Upper lobe of left lung (tissue), 6 donors: Measurements from ENCODE around the gene MRPL52. TPM values are rescaled to one million over a fixed set of nuclear protein-coding genes. Genes with fewer than 3 reads are reported as not detected.

Source experiments
- ATAC-seq, 2 donors: fragments of 200-7000 bp; cut with Tn5 transposase; one replicate each; pipeline ENCODE4 v1.9.1; 2022; ENCODE audit warnings: mild to moderate bottlenecking in 2 of 2, moderate library complexity in 2 of 2; ENCODE audit not compliant: low FRiP score in 2 of 2
- DNase-seq, 2 donors: peaks; one replicate each; pipeline ENCODE4 v3.0.0-alpha.2; 2019 to 2020
- H3K27ac ChIP-seq, 4 donors: fragments of 200-600 bp; sonication (generic); one replicate each; pipeline ENCODE4 v1.5.1; 2016 to 2019
- H3K27me3 ChIP-seq, 4 donors: fragments of 200-600 bp; sonication (generic); one replicate each; pipeline ENCODE4 v1.5.1; 2017 to 2019
- H3K36me3 ChIP-seq, 4 donors: fragments of 200-600 bp; sonication (generic); one replicate each; pipeline ENCODE4 v1.5.1; 2016 to 2019
- H3K4me1 ChIP-seq, 4 donors: fragments of 200-600 bp; sonication (generic); one replicate each; pipeline ENCODE4 v1.5.1; 2018 to 2019
- H3K4me3 ChIP-seq, 4 donors: fragments of 200-600 bp; sonication (generic); one replicate each; pipeline ENCODE4 v1.5.1; 2017 to 2019; ENCODE audit warnings: mild to moderate bottlenecking in 2 of 4, moderate library complexity in 1 of 4
- H3K9me3 ChIP-seq, 4 donors: fragments of 200-600 bp; sonication (generic); one replicate each; pipeline ENCODE4 v1.5.1; 2018 to 2019
- EP300 ChIP-seq, 4 donors: sonication (generic); formaldehyde crosslinking; IDR thresholded peaks; one replicate each; pipeline ENCODE4 v1.5.1; 2017; ENCODE audit warnings: antibody characterized with exemption in 4 of 4, control low read depth in 2 of 4
- POLR2A ChIP-seq, 4 donors: fragments of 450-650 bp; IDR thresholded peaks; one replicate each; pipeline ENCODE4 v1.5.1; 2016 to 2017; ENCODE audit warnings: antibody characterized with exemption in 4 of 4, mild to moderate bottlenecking in 2 of 4
- POLR2AphosphoS5 ChIP-seq, 2 donors: sonication (generic); formaldehyde crosslinking; IDR thresholded peaks; one replicate each; pipeline ENCODE4 v1.5.1; 2017; ENCODE audit warnings: antibody characterized with exemption in 2 of 2
- WGBS, 2 donors: methylation state at CpG; one replicate each; pipeline ENCODE4 v1.1.5; 2017 to 2018; 5-methylcytosine and 5-hydroxymethylcytosine counted together
- total RNA-seq, 6 donors: library from RNA; depleted of rRNA in 4 of 6; stranded (reverse); fragments of >200 nt in 4 of 6; gene quantifications; one replicate each; pipeline versions ENCODE4 v1.1.0 to v1.2.1, GENCODE V29; 2016 to 2021
- TF ChIP-seq, protein P1 (sequence below), 6 experiments: fragments of 450-650 bp in 4 of 6; fragments of 200-600 bp in 2 of 6; sonication (generic) in 2 of 6; IDR thresholded peaks; one replicate each; pipeline ENCODE4 v1.5.1; 2016 to 2019; ENCODE audit warnings: antibody characterized with exemption in 6 of 6
- donor health status: DM: no; HTN: no; CAD: no; lungs with moderate emphysema.
- donor health status: DM: no; HTN: yes; CAD: no; lungs with severe emphysema.

MRPL52 gene
- total RNA-seq, 6 donors from 2014 or later, result 9.4 to 88.2 (median 34.1) TPM

DNA sequence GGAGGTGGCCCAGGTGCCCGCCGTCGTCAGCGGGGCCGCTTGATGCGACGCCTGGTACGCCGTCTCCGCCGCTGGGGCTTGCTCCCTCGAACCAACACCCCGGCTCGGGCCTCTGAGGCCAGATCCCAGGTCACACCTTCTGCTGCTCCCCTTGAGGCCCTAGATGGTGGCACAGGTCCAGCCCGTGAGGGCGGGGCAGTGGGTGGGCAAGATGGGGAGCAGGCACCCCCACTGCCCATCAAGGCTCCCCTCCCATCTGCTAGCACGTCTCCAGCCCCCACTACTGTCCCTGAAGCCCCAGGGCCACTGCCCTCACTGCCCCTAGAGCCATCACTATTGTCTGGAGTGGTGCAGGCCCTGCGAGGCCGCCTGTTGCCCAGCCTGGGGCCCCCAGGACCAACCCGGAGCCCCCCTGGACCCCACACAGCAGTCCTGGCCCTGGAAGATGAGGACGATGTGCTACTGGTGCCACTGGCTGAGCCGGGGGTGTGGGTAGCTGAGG, 47.4 kb downstream of the MRPL52 start:
- no peaks in the 10 kb centered on the region for H3K9me3 ChIP-seq
- ATAC-seq, result no peak
- no peak overlapping the region for H3K27ac ChIP-seq
- DNase-seq, result peak in 1 of 2 donors; percentile 81
- H3K36me3 ChIP-seq, result peaks cover 42 to 65% (median 55%) of the 10 kb centered on the region in 4 donors
- no peak overlapping the region for H3K4me3 ChIP-seq
- TF ChIP-seq, protein P1, sequence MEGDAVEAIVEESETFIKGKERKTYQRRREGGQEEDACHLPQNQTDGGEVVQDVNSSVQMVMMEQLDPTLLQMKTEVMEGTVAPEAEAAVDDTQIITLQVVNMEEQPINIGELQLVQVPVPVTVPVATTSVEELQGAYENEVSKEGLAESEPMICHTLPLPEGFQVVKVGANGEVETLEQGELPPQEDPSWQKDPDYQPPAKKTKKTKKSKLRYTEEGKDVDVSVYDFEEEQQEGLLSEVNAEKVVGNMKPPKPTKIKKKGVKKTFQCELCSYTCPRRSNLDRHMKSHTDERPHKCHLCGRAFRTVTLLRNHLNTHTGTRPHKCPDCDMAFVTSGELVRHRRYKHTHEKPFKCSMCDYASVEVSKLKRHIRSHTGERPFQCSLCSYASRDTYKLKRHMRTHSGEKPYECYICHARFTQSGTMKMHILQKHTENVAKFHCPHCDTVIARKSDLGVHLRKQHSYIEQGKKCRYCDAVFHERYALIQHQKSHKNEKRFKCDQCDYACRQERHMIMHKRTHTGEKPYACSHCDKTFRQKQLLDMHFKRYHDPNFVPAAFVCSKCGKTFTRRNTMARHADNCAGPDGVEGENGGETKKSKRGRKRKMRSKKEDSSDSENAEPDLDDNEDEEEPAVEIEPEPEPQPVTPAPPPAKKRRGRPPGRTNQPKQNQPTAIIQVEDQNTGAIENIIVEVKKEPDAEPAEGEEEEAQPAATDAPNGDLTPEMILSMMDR (IDR thresholded peaks at IDR 0.05), result no peak
- H3K4me1 ChIP-seq, result peaks cover 10 to 23% (median 13%) of the 10 kb centered on the region in 4 donors
- WGBS, 2 donors, result 98% methylated on average over 8 to 22 of the region's 22 CpGs
- no peaks in the 10 kb centered on the region for H3K27me3 ChIP-seq

DNA sequence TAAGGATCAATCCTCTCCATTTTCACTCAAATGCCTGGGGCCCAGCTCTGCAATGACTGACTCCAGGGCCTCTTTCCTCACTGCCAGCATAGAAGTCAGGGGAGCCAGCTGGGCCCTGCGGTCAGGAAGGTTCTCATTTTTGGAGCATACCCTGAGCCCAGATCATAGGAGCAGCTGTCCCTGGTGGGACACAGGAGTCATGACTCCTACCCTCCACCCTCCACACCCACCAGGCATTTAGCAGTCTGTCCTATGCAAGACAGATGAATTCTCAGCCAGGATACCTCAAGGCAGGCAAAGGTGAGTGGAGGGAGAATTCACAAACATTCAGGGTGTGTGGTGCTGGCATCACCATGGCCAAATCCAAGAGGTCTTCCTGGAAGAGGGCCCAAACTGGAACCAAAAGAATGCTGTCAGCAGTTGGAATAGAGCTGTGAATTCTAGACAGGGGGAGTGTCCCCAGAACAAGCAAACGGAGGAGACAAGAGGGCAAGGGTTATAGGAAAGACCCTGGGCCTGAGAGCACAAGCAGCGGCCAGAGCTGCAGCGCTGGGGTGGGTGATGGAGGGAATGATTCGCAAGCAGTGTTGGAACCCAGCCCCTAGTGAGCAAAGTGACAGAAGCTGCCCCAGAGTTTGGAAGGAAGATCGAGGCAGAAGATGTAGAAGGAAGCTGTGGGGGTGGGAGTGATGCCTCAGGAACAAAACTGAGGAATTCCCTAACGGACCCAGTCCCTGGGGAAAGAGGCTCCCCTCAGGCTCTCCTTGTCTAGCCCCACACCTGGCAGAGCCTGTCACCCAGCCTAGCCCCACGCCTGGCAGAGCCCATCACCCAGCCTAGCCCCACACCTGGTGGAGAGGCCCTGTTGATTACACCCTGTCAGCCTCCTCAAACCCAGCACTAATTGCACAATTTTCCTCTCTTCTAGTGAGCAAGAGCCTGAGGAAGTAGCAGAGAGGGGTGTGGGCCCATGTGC, 48.9 kb downstream of the MRPL52 start:
- H3K4me1 ChIP-seq, result peaks cover 9 to 26% (median 17%) of the 10 kb centered on the region in 4 donors
- H3K4me3 ChIP-seq, result no peak overlapping the region
- ATAC-seq, result no peak
- no peak overlapping the region for H3K27ac ChIP-seq
- WGBS, 2 donors, result 77 to 83% methylated on average over 7 to 8 of the region's 8 CpGs
- TF ChIP-seq EP300 (IDR thresholded peaks at IDR 0.05), result no peak
- no peak for TF ChIP-seq POLR2AphosphoS5 (IDR thresholded peaks at IDR 0.05)
- no peak for TF ChIP-seq POLR2A (IDR thresholded peaks at IDR 0.05)
- TF ChIP-seq, protein P1 (IDR thresholded peaks at IDR 0.05), result no peak
- peaks cover 41 to 60% (median 51%) of the 10 kb centered on the region in 4 donors for H3K36me3 ChIP-seq
- H3K27me3 ChIP-seq, result no peaks in the 10 kb centered on the region
- H3K9me3 ChIP-seq, result no peaks in the 10 kb centered on the region
- no peak for DNase-seq

GRCh38 chr14:22882064-22882463, 52.4 kb downstream of the MRPL52 start:
- H3K9me3 ChIP-seq, result no peaks in the 10 kb centered on the region
- DNase-seq (no peak), ATAC-seq (no peak)
- peaks cover 11 to 27% (median 24%) of the 10 kb centered on the region in 4 donors for H3K4me1 ChIP-seq
- H3K4me3 ChIP-seq, result no peak overlapping the region
- H3K27ac ChIP-seq, result no peak overlapping the region
- H3K36me3 ChIP-seq, result peaks cover 13 to 25% (median 16%) of the 10 kb centered on the region in 4 donors
- 34 to 41% methylated on average over 7 of the region's 7 CpGs for WGBS, 2 donors
- no peaks in the 10 kb centered on the region for H3K27me3 ChIP-seq
- TF ChIP-seq POLR2A (IDR thresholded peaks at IDR 0.05) (no peak), EP300 (IDR thresholded peaks at IDR 0.05) (no peak), POLR2AphosphoS5 (IDR thresholded peaks at IDR 0.05) (no peak)
- TF ChIP-seq, protein P1 (IDR thresholded peaks at IDR 0.05), result no peak

DNA sequence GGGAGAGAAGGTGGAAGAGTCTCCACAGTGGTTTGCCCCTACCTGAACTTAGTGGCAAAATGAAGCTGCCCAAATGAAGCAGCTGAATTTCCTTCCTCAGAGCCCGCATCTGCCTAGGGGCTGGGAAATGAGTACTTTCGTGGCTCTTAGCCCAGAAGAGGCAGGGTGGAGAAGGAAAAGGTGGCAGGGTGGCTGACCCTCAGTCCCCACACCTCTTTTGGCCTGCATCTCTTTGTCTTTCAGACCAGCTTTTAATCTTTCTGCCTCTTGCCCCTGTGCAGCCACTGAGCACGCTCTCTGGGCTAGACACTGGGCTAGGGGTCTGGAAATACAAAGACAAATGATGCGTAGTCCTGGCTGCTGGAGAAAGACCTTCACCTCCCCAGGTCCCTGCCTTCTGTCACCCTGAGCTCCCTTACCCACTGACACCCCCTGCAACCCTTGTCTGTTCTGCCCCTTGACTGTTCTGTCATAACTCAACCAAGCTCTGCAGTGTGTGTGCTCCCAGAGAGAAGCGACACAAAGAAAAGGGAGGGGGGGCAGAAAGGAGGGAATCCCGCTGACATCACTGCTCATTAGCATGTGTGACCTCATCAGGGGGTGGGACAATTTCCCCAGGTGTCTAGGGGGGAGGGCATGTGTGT, 53.0 kb downstream of the MRPL52 start:
- TF ChIP-seq, protein P1 (IDR thresholded peaks at IDR 0.05), result no peak
- no peak for TF ChIP-seq POLR2A (IDR thresholded peaks at IDR 0.05)
- TF ChIP-seq POLR2AphosphoS5 (IDR thresholded peaks at IDR 0.05), result no peak
- TF ChIP-seq EP300 (IDR thresholded peaks at IDR 0.05), result no peak
- Histone ChIP-seq H3K27me3 (no peaks in the 10 kb centered on the region), H3K36me3 (peaks cover 7 to 19% (median 10%) of the 10 kb centered on the region in 4 donors), H3K4me3 (no peak overlapping the region), H3K4me1 (peaks cover 11 to 32% (median 28%) of the 10 kb centered on the region in 4 donors), H3K27ac (no peak overlapping the region), H3K9me3 (no peaks in the 10 kb centered on the region)
- ATAC-seq, result no peak
- 30 to 32% methylated on average over 6 of the region's 6 CpGs for WGBS, 2 donors
- DNase-seq, result no peak
